Uterus (tissue), 2 donors: Measurements from ENCODE around the gene BCAS3.

Experiments used
- CTCF ChIP-seq, 4 experiments: fragments of 200-600 bp in 2 of 4; fragments of 450-650 bp in 2 of 4; sonication (generic) in 2 of 4; IDR thresholded peaks; one replicate each; pipeline ENCODE4 v1.5.1; 2016 to 2019; ENCODE audit warnings: antibody characterized with exemption in 4 of 4, mild to moderate bottlenecking in 2 of 4, moderate library complexity in 1 of 4
- POLR2A ChIP-seq, 2 donors: fragments of 450-650 bp; IDR thresholded peaks; one replicate each; pipeline ENCODE4 v1.6.1; 2016; ENCODE audit warnings: antibody characterized with exemption in 2 of 2, mild to moderate bottlenecking in 1 of 2, moderate library complexity in 1 of 2

GRCh38 chr17:60968266-60968665 is 290.6 kb downstream of the BCAS3 start:
- TF ChIP-seq CTCF (IDR thresholded peaks at IDR 0.05) = no peak
- no peak for TF ChIP-seq POLR2A (IDR thresholded peaks at IDR 0.05)
